Hepatocyte (in vitro differentiated cells): ENCODE results near the gene CDK14. TPM values are rescaled to one million over a fixed set of nuclear protein-coding genes. Genes with fewer than 3 reads are reported as not detected.

Experiments used
- DNase-seq: peaks from one replicate; pipeline ENCODE4 v3.0.0-alpha.2; 2016; ENCODE audit warnings: low spot score
- H2AFZ ChIP-seq: fragments of 200-600 bp; sonication (generic); 2 replicates; pipeline ENCODE4 v1.6.0; 2016; ENCODE audit warnings: antibody characterized with exemption, mild to moderate bottlenecking
- H3K27ac ChIP-seq: fragments of 200-600 bp; sonication (generic); 2 replicates; pipeline ENCODE4 v1.5.1; 2016; ENCODE audit warnings: mild to moderate bottlenecking
- H3K27me3 ChIP-seq: fragments of 200-600 bp; sonication (generic); 2 replicates; pipeline ENCODE4 v1.6.1; 2016
- H3K36me3 ChIP-seq: fragments of 200-600 bp; sonication (generic); replicated peaks from 2 replicates; pipeline ENCODE4 v1.5.1; 2016; ENCODE audit warnings: low read depth; ENCODE audit not compliant: insufficient read depth
- H3K4me1 ChIP-seq: fragments of 200-600 bp; sonication (generic); 2 replicates; pipeline ENCODE4 v1.5.1; 2016; ENCODE audit warnings: mild to moderate bottlenecking, moderate library complexity; ENCODE audit not compliant: insufficient read depth
- H3K4me2 ChIP-seq: fragments of 200-600 bp; sonication (generic); 2 replicates; pipeline ENCODE4 v1.6.0; 2016
- H3K4me3 ChIP-seq: fragments of 200-600 bp; sonication (generic); 2 replicates; pipeline ENCODE4 v1.5.1; 2016; ENCODE audit warnings: mild to moderate bottlenecking
- H3K79me2 ChIP-seq: fragments of 200-600 bp; sonication (generic); 2 replicates; pipeline ENCODE4 v1.6.0; 2017; ENCODE audit warnings: mild to moderate bottlenecking
- H3K9me2 ChIP-seq: fragments of 200-600 bp; sonication (generic); replicated peaks from 2 replicates; pipeline ENCODE4 v1.6.0; 2017; ENCODE audit warnings: mild to moderate bottlenecking; ENCODE audit not compliant: insufficient read depth
- H3K9me3 ChIP-seq: fragments of 200-600 bp; sonication (generic); 2 replicates; pipeline ENCODE4 v1.5.1; 2016; ENCODE audit warnings: low read depth, mild to moderate bottlenecking
- H4K20me1 ChIP-seq: fragments of 200-600 bp; sonication (generic); 2 replicates; pipeline ENCODE4 v1.6.0; 2016; ENCODE audit warnings: mild to moderate bottlenecking; ENCODE audit not compliant: insufficient read depth, poor library complexity, severe bottlenecking
- EZH2 ChIP-seq: fragments of 200-600 bp; sonication (generic); IDR thresholded peaks from 2 replicates; pipeline ENCODE4 v1.6.1; 2016; ENCODE audit warnings: antibody characterized with exemption, mild to moderate bottlenecking, borderline replicate concordance
- EZH2phosphoT487 ChIP-seq: fragments of 200-600 bp; sonication (generic); IDR thresholded peaks from one replicate; pipeline ENCODE4 v1.6.1; 2018; ENCODE audit warnings: antibody characterized with exemption, mild to moderate bottlenecking, low read depth, moderate library complexity; ENCODE audit not compliant: unreplicated experiment, severe bottlenecking
- WGBS: methylation state at CpG from one replicate; pipeline ENCODE4 v1.1.6; 2016; ENCODE audit warnings: low lambda C conversion rate; ENCODE audit errors: missing lambda C conversion rate; 5-methylcytosine and 5-hydroxymethylcytosine counted together
- polyA plus RNA-seq: library from polyadenylated mRNA; unstranded; fragments of >200 nt; fragmentation: Nextera tagmentation; extraction: Ambion mirVana; gene quantifications from 2 replicates; pipeline ENCODE4 v1.2.1, GENCODE V29; 2016
- total RNA-seq: library from RNA; depleted of rRNA; stranded (reverse); fragments of >200 nt; gene quantifications from 2 replicates; pipeline ENCODE4 v1.2.3, GENCODE V29; 2014
- TF ChIP-seq, protein P1 (sequence below): fragments of 200-600 bp; sonication (generic); IDR thresholded peaks from 2 replicates; pipeline ENCODE4 v1.5.1; 2016; ENCODE audit warnings: antibody characterized with exemption, mild to moderate bottlenecking; ENCODE audit not compliant: poor library complexity

CDK14 gene
- total and polyA plus RNA-seq, 2 experiments from 2014 or later = 8.6 to 23.5 TPM

- H3K79me2 ChIP-seq = no peaks in the 10 kb centered on the region
- no peaks in the 10 kb centered on the region for H3K27me3 ChIP-seq
- WGBS = 76% methylated on average over 6 of the region's 6 CpGs
- H3K4me2 ChIP-seq = no peak overlapping the region
- no peaks in the 10 kb centered on the region for H4K20me1 ChIP-seq
- no peak overlapping the region for H2AFZ ChIP-seq
- no peak for DNase-seq
- no peaks in the 10 kb centered on the region for H3K9me3 ChIP-seq
- TF ChIP-seq EZH2phosphoT487 (no peak), EZH2 (no peak)
- TF ChIP-seq, protein P1, sequence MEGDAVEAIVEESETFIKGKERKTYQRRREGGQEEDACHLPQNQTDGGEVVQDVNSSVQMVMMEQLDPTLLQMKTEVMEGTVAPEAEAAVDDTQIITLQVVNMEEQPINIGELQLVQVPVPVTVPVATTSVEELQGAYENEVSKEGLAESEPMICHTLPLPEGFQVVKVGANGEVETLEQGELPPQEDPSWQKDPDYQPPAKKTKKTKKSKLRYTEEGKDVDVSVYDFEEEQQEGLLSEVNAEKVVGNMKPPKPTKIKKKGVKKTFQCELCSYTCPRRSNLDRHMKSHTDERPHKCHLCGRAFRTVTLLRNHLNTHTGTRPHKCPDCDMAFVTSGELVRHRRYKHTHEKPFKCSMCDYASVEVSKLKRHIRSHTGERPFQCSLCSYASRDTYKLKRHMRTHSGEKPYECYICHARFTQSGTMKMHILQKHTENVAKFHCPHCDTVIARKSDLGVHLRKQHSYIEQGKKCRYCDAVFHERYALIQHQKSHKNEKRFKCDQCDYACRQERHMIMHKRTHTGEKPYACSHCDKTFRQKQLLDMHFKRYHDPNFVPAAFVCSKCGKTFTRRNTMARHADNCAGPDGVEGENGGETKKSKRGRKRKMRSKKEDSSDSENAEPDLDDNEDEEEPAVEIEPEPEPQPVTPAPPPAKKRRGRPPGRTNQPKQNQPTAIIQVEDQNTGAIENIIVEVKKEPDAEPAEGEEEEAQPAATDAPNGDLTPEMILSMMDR = no peak
- no peak overlapping the region for H3K4me3 ChIP-seq
- no peaks in the 10 kb centered on the region for H3K36me3 ChIP-seq
- H3K27ac ChIP-seq = no peak overlapping the region
- peaks cover 15% of the 10 kb centered on the region for H3K4me1 ChIP-seq
- H3K9me2 ChIP-seq = no peaks in the 10 kb centered on the region
Observed at GRCh38 chr7:91235211-91235832, 639.2 kb downstream of the CDK14 start.

DNA sequence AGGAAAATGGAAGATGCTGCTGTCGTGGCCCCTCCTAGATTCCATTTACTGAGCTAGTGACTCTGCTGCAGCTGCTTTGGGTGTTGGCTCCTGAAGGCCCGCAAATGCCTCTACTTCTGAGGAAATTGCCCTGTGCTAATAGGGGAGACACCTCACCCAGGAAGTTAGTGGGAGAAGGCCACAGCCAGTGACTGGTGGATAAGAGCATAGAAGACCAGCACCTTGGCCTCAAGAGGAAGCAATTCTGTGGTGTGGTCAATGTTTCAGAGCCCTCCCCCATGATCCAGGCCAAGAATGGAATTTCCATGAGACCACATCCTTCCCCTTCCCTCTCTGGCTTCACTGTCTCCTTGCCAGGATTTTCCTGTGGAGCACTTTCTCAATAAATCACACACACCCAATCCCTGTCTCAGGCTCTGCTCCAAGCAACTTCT, 643.1 kb downstream of the CDK14 start:
- peaks cover 22% of the 10 kb centered on the region for H3K4me1 ChIP-seq
- H3K9me3 ChIP-seq = no peaks in the 10 kb centered on the region
- no peak overlapping the region for H3K4me2 ChIP-seq
- no peak overlapping the region for H2AFZ ChIP-seq
- TF ChIP-seq EZH2phosphoT487 = no peak
- TF ChIP-seq EZH2 = no peak
- TF ChIP-seq, protein P1 = no peak
- H3K27ac ChIP-seq = no peak overlapping the region
- no peaks in the 10 kb centered on the region for H4K20me1 ChIP-seq
- H3K4me3 ChIP-seq = no peak overlapping the region
- no peaks in the 10 kb centered on the region for H3K9me2 ChIP-seq
- 85% methylated on average over 2 of the region's 2 CpGs for WGBS
- H3K27me3 ChIP-seq = no peaks in the 10 kb centered on the region
- H3K36me3 ChIP-seq = no peaks in the 10 kb centered on the region
- no peak for DNase-seq
- no peaks in the 10 kb centered on the region for H3K79me2 ChIP-seq

DNA sequence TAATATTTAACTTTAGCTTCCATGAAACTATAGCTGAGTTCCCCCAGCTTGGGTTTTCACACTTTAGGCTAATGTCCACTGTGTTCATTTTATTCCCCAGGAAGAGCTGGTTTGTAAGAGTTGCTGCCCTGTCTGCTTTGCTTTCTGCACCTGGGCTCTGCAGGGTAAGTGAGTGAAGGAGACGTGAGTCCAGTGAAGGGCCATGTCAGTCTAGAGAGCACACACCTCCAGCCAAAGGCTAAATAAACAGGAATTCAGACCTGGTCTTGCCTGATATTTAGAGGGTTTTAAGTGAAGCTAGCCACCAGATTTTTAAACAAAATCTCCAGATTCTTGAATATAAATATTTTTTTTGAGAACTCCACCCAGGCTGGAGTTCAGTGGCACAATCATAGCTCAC, 643.7 kb downstream of the CDK14 start:
- no peak overlapping the region for H3K4me2 ChIP-seq
- no peaks in the 10 kb centered on the region for H3K9me3 ChIP-seq
- no peak overlapping the region for H2AFZ ChIP-seq
- no peak for DNase-seq
- H3K36me3 ChIP-seq = no peaks in the 10 kb centered on the region
- TF ChIP-seq EZH2 (no peak), EZH2phosphoT487 (no peak)
- TF ChIP-seq, protein P1 = no peak
- H3K9me2 ChIP-seq = no peaks in the 10 kb centered on the region
- H3K4me1 ChIP-seq = peaks cover 22% of the 10 kb centered on the region
- no peaks in the 10 kb centered on the region for H4K20me1 ChIP-seq
- H3K27me3 ChIP-seq = no peaks in the 10 kb centered on the region
- H3K79me2 ChIP-seq = no peaks in the 10 kb centered on the region
- no peak overlapping the region for H3K27ac ChIP-seq
- 67% methylated on average over 1 of the region's 1 CpG for WGBS
- H3K4me3 ChIP-seq = no peak overlapping the region
